Subcutaneous adipose tissue (tissue), 4 donors: Measurements from ENCODE around the gene PRDM16. TPM values are rescaled to one million over a fixed set of nuclear protein-coding genes. Genes with fewer than 3 reads are reported as not detected.

ENCODE experiments used
- CTCF ChIP-seq: fragments of 450-650 bp; IDR thresholded peaks from one replicate; pipeline ENCODE4 v1.5.1; 2016; ENCODE audit warnings: low read depth, mild to moderate bottlenecking, control low read depth, antibody characterized with exemption, moderate library complexity
- total RNA-seq, 4 donors: library from RNA; depleted of rRNA; stranded (reverse); fragments of >200 nt; gene quantifications; one replicate each; pipeline ENCODE4 v1.1.0, GENCODE V29; 2016

Gene PRDM16
- total RNA-seq, 4 donors from 2014 or later = 0.82 to 1.7 (median 1.1) TPM

- no peak for TF ChIP-seq CTCF
Measured at GRCh38 chr1:3219005-3219790, 150.2 kb downstream of the PRDM16 start.

GRCh38 chr1:3219791-3220467, 150.9 kb downstream of the PRDM16 start:
- no peak for TF ChIP-seq CTCF

- TF ChIP-seq CTCF = no peak
Measured at GRCh38 chr1:3221112-3222041, 152.4 kb downstream of the PRDM16 start.

GRCh38 chr1:3222042-3222692, 153.2 kb downstream of the PRDM16 start:
- no peak for TF ChIP-seq CTCF

GRCh38 chr1:3225661-3226060, 156.7 kb downstream of the PRDM16 start:
- no peak for TF ChIP-seq CTCF

GRCh38 chr1:3226191-3226590, 157.2 kb downstream of the PRDM16 start:
- no peak for TF ChIP-seq CTCF
